ENCODE data around the gene ATG2B.

The ATG2B gene

GRCh38 chr14:96362965-96363750, at the start of gene ATG2B, which contains the start of gene GSKIP:
Gene ATG2B (minus strand): TSS chr14:96363341. CDS start chr14:96362976, 365 bp downstream.
Gene GSKIP (plus strand): TSS chr14:96363526. CDS start chr14:96382248, 18,722 bp downstream.
- Histone ChIP-seq H3K79me2 (ENCODE audit: insufficient read depth, low read length) (peaks cover 87% of the 10 kb centered on the region), H3K27me3 (ENCODE audit: insufficient read depth, low read length, poor library complexity) (no peaks in the 10 kb centered on the region), H3K9ac (ENCODE audit: low read depth, low read length) (peak within 1 kb of the TSS; percentile 88), H3K4me2 (ENCODE audit: insufficient read depth, low read length) (peak within 1 kb of the TSS; percentile 88), H4K20me1 (ENCODE audit: insufficient read depth, low read length) (peaks cover 15% of the 10 kb centered on the region; the same call in 1 of the 2 replicates), H3K36me3 (ENCODE audit: insufficient read depth, low read length) (no peaks in the 10 kb centered on the region), H3K4me1 (ENCODE audit: insufficient read depth, low read length) (peaks cover 37% of the 10 kb centered on the region), H3K4me3 (ENCODE audit: low read depth in 1 of 2, low read length in 2 of 2) (peak within 1 kb of the TSS; percentile 89 to 92), H3K9me3 (ENCODE audit: insufficient read depth, low read length, severe bottlenecking) (no peaks in the 10 kb centered on the region), H2AFZ (ENCODE audit: low read depth, low read length) (peak within 1 kb of the TSS; percentile 93), H3K27ac (ENCODE audit: low read length) (peak within 1 kb of the TSS; percentile 72)
- no peak for TF ChIP-seq EZH2 (IDR thresholded peaks at IDR 0.05; ENCODE audit: borderline replicate concordance, low read depth, low read length, severe bottlenecking)
- no peak for TF ChIP-seq CTCF (IDR thresholded peaks at IDR 0.05; ENCODE audit: borderline replicate concordance, extremely low read depth, low read length, poor library complexity, severe bottlenecking)
- ATAC-seq (ENCODE audit: insufficient read depth, low read depth) (peak; percentile 82), DNase-seq (peak; percentile 95)

GRCh38 chr14:96410119-96410518, 47.0 kb upstream of the ATG2B start:
- no peaks in the 10 kb centered on the region for H3K36me3 ChIP-seq (ENCODE audit: insufficient read depth, low read length)
- no peaks in the 10 kb centered on the region for H3K9me3 ChIP-seq (ENCODE audit: insufficient read depth, low read length, severe bottlenecking)
- H4K20me1 ChIP-seq (ENCODE audit: insufficient read depth, low read length), result no peaks in the 10 kb centered on the region
- no peaks in the 10 kb centered on the region for H3K79me2 ChIP-seq (ENCODE audit: insufficient read depth, low read length)
- TF ChIP-seq CTCF (IDR thresholded peaks at IDR 0.05; ENCODE audit: borderline replicate concordance, extremely low read depth, low read length, poor library complexity, severe bottlenecking) (no peak), EZH2 (IDR thresholded peaks at IDR 0.05; ENCODE audit: borderline replicate concordance, low read depth, low read length, severe bottlenecking) (no peak)
- H3K27ac ChIP-seq (ENCODE audit: low read length), result no peak overlapping the region
- no peak overlapping the region for H3K9ac ChIP-seq (ENCODE audit: low read depth, low read length)
- ATAC-seq (ENCODE audit: insufficient read depth, low read depth) (no peak), DNase-seq (no peak)
- no peaks in the 10 kb centered on the region for H3K27me3 ChIP-seq (ENCODE audit: insufficient read depth, low read length, poor library complexity)
- H2AFZ ChIP-seq (ENCODE audit: low read depth, low read length), result no peak overlapping the region
- H3K4me2 ChIP-seq (ENCODE audit: insufficient read depth, low read length), result no peak overlapping the region
- H3K4me3 ChIP-seq (ENCODE audit: low read depth in 1 of 2, low read length in 2 of 2), result no peak overlapping the region
- no peaks in the 10 kb centered on the region for H3K4me1 ChIP-seq (ENCODE audit: insufficient read depth, low read length)

- Histone ChIP-seq H3K27me3 (ENCODE audit: insufficient read depth, low read length, poor library complexity) (no peaks in the 10 kb centered on the region), H3K36me3 (ENCODE audit: insufficient read depth, low read length) (no peaks in the 10 kb centered on the region), H2AFZ (ENCODE audit: low read depth, low read length) (no peak overlapping the region), H3K9ac (ENCODE audit: low read depth, low read length) (no peak overlapping the region), H3K27ac (ENCODE audit: low read length) (no peak overlapping the region), H3K4me1 (ENCODE audit: insufficient read depth, low read length) (no peaks in the 10 kb centered on the region), H4K20me1 (ENCODE audit: insufficient read depth, low read length) (no peaks in the 10 kb centered on the region), H3K79me2 (ENCODE audit: insufficient read depth, low read length) (no peaks in the 10 kb centered on the region), H3K4me2 (ENCODE audit: insufficient read depth, low read length) (no peak overlapping the region), H3K9me3 (ENCODE audit: insufficient read depth, low read length, severe bottlenecking) (no peaks in the 10 kb centered on the region), H3K4me3 (ENCODE audit: low read depth in 1 of 2, low read length in 2 of 2) (no peak overlapping the region)
- TF ChIP-seq CTCF (IDR thresholded peaks at IDR 0.05; ENCODE audit: borderline replicate concordance, extremely low read depth, low read length, poor library complexity, severe bottlenecking), result no peak
- TF ChIP-seq EZH2 (IDR thresholded peaks at IDR 0.05; ENCODE audit: borderline replicate concordance, low read depth, low read length, severe bottlenecking), result no peak
- ATAC-seq (ENCODE audit: insufficient read depth, low read depth), result no peak
- DNase-seq, result no peak
Observed at GRCh38 chr14:96409701-96410100, 46.6 kb upstream of the ATG2B start.

All from DND-41 (cell line).